Astrocyte (in vitro differentiated cells and primary cell): ENCODE measurements around the gene PLXNA3. TPM values are rescaled to one million over a fixed set of nuclear protein-coding genes. Genes with fewer than 3 reads are reported as not detected.
A peak's percentile ranks its signal among the peaks of the same experiment; 100 is the strongest.

Experiments
- DNase-seq: peaks from one replicate; pipeline ENCODE4 v3.0.0-alpha.2; 2010; ENCODE audit warnings: low read depth
- FAIRE-seq: peaks from 2 replicates; lab custom pipeline; 2011; peaks lifted over from hg19 to GRCh38; lab: Jason Lieb, UNC
- H2AFZ ChIP-seq: 2 replicates; pipeline ENCODE4 v1.6.0; 2012; ENCODE audit warnings: low read depth, low read length, inconsistent platforms
- H3K27ac ChIP-seq: 2 replicates; pipeline ENCODE4 v1.5.1; 2011; ENCODE audit warnings: low read depth, low read length, inconsistent platforms
- H3K27me3 ChIP-seq: 2 replicates; pipeline ENCODE4 v1.6.0; 2011; ENCODE audit warnings: low read length, inconsistent platforms; ENCODE audit not compliant: insufficient read depth
- H3K36me3 ChIP-seq: 2 replicates; pipeline ENCODE4 v1.5.1; 2011; ENCODE audit warnings: low read length, inconsistent platforms; ENCODE audit not compliant: insufficient read depth
- H3K4me1 ChIP-seq: 2 replicates; pipeline ENCODE4 v1.5.1; 2011; ENCODE audit warnings: low read length, inconsistent platforms; ENCODE audit not compliant: insufficient read depth
- H3K4me2 ChIP-seq: 2 replicates; pipeline ENCODE4 v1.6.0; 2012; ENCODE audit warnings: low read length, inconsistent platforms
- H3K4me3 ChIP-seq: 2 replicates; pipeline ENCODE4 v1.5.1; 2011; ENCODE audit warnings: low read depth, mild to moderate bottlenecking, low read length, inconsistent platforms; ENCODE audit not compliant: insufficient read depth
- H3K79me2 ChIP-seq: 2 replicates; pipeline ENCODE4 v1.6.0; 2012; ENCODE audit warnings: mild to moderate bottlenecking, low read length, inconsistent platforms; ENCODE audit not compliant: insufficient read depth
- H3K9ac ChIP-seq: 2 replicates; pipeline ENCODE4 v1.6.0; 2012; ENCODE audit warnings: mild to moderate bottlenecking, low read length, inconsistent platforms
- H3K9me3 ChIP-seq: 2 replicates; pipeline ENCODE4 v1.5.1; 2012; ENCODE audit warnings: low read depth, mild to moderate bottlenecking, low read length, inconsistent platforms; ENCODE audit not compliant: insufficient read depth
- H4K20me1 ChIP-seq: 2 replicates; pipeline ENCODE4 v1.6.0; 2012; ENCODE audit warnings: low read length, inconsistent platforms; ENCODE audit not compliant: insufficient read depth
- H3K27ac Mint-ChIP-seq: one replicate; pipeline ENCODE4 v1.8.0; 2021; ENCODE audit warnings: mild to moderate bottlenecking, mixed read lengths; ENCODE audit not compliant: unreplicated experiment
- H3K27me3 Mint-ChIP-seq: one replicate; pipeline ENCODE4 v1.8.0; 2021; ENCODE audit warnings: low read depth, mixed read lengths; ENCODE audit not compliant: unreplicated experiment
- H3K36me3 Mint-ChIP-seq: one replicate; pipeline ENCODE4 v1.8.0; 2021; ENCODE audit warnings: low read depth, mixed read lengths; ENCODE audit not compliant: unreplicated experiment
- H3K4me1 Mint-ChIP-seq: one replicate; pipeline ENCODE4 v1.8.0; 2021; ENCODE audit warnings: low read depth, mixed read lengths; ENCODE audit not compliant: unreplicated experiment
- H3K4me3 Mint-ChIP-seq: one replicate; pipeline ENCODE4 v1.8.0; 2021; ENCODE audit warnings: mild to moderate bottlenecking, moderate library complexity, mixed read lengths; ENCODE audit not compliant: unreplicated experiment
- H3K9me3 Mint-ChIP-seq: one replicate; pipeline ENCODE4 v1.8.0; 2021; ENCODE audit warnings: mild to moderate bottlenecking, mixed read lengths; ENCODE audit not compliant: unreplicated experiment
- EZH2 ChIP-seq: IDR thresholded peaks from 2 replicates; pipeline ENCODE4 v1.6.1; 2012; ENCODE audit warnings: mild to moderate bottlenecking, low read length, inconsistent platforms; ENCODE audit not compliant: insufficient read depth
- total RNA-seq: library from RNA; stranded (reverse); gene quantifications from 2 replicates; pipeline ENCODE4 v1.2.1, GENCODE V29; 2021
- TF ChIP-seq, protein P1 (sequence below): IDR thresholded peaks from 2 replicates; pipeline ENCODE4 v1.5.1; 2011; ENCODE audit warnings: low read depth, mild to moderate bottlenecking, inconsistent platforms, low read length, moderate library complexity; ENCODE audit not compliant: insufficient read depth

The PLXNA3 gene
- total RNA-seq, 1 donor from 2014 or later: 117 TPM

DNA sequence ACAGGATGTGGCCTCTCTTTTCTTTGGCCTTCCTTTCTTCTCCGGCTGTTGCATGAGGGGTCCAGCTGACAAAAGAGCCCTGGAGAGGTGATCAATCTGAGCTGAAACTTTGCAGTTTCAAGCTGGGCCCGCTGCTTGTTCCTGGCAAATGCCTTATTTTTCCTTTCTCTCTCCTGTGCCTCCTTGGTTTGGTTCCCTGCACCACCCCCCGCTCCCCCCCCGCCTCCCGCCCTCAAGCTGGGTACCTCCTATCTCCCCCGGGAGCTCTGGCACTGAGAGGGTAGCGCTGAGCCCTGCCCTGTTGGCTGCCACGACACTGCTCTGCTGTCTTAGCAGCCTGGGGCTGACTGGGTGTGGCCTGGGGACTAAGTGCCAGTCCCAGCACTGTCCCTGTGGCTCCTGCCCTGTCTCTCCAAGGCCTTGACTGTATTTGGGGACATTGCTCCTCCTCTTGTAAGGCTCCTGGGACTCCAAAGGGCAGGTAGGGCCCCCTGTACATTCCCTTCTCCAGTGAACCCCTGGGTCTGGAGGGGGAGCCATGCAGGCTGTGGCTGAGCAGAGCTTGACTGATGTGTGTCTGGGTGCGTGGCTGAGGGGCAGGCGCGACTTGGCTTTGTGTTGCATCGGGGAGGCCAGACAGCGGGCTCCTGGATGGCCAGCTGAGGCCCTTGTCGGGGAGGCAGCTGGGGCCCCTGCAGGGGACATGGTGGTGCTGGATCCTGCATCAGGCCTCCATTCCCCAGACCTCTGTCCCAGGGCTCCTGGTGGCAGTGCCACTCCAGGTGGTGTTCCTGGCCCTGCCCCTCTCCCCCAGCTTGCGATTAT is 1.1 kb downstream of the PLXNA3 start:
- H3K4me1 ChIP-seq: peaks cover 4% of the 10 kb centered on the region
- Mint-ChIP-seq H3K36me3 (peaks cover 5% of the 10 kb centered on the region), H3K4me1 (no peaks in the 10 kb centered on the region), H3K9me3 (peaks cover 2% of the 10 kb centered on the region), H3K27me3 (no peaks in the 10 kb centered on the region), H3K4me3 (peak overlapping the region; percentile 88), H3K27ac (peak overlapping the region; percentile 53)
- peak overlapping the region; percentile 81 for H3K9ac ChIP-seq
- peak overlapping the region; percentile 81 for H3K4me3 ChIP-seq
- H3K27me3 ChIP-seq: no peaks in the 10 kb centered on the region
- FAIRE-seq (peak; percentile 9), DNase-seq (no peak)
- H3K79me2 ChIP-seq: peaks cover 50% of the 10 kb centered on the region
- H3K4me2 ChIP-seq: peak overlapping the region; percentile 91
- TF ChIP-seq, protein P1, sequence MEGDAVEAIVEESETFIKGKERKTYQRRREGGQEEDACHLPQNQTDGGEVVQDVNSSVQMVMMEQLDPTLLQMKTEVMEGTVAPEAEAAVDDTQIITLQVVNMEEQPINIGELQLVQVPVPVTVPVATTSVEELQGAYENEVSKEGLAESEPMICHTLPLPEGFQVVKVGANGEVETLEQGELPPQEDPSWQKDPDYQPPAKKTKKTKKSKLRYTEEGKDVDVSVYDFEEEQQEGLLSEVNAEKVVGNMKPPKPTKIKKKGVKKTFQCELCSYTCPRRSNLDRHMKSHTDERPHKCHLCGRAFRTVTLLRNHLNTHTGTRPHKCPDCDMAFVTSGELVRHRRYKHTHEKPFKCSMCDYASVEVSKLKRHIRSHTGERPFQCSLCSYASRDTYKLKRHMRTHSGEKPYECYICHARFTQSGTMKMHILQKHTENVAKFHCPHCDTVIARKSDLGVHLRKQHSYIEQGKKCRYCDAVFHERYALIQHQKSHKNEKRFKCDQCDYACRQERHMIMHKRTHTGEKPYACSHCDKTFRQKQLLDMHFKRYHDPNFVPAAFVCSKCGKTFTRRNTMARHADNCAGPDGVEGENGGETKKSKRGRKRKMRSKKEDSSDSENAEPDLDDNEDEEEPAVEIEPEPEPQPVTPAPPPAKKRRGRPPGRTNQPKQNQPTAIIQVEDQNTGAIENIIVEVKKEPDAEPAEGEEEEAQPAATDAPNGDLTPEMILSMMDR: no peak
- TF ChIP-seq EZH2: no peak
- H3K9me3 ChIP-seq: no peaks in the 10 kb centered on the region
- no peaks in the 10 kb centered on the region for H3K36me3 ChIP-seq
- H4K20me1 ChIP-seq: peaks cover 45% of the 10 kb centered on the region
- no peak overlapping the region for H2AFZ ChIP-seq
- no peak overlapping the region for H3K27ac ChIP-seq

DNA sequence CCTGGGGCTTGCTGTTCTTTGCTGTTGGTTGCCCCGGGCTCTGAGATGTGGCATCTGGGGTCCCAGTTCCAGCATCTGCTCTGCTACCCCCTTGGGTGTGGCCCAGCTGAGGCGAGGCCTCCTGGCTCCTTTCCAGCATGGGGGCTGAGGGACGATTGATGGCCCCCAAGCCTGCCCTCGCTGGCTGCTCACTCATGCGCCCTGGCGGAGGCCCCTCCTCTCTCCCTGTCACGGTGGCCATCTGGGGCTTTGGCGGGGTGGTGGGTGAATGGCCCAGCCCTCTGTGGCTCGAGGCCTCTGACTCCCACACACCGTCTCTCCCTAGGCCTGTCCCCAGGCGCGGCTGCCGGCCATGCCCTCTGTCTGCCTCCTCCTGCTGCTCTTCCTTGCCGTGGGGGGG is 1.8 kb downstream of the PLXNA3 start:
- H3K27ac Mint-ChIP-seq: no peak overlapping the region

More for the DNA sequence above, 1.8 kb downstream of the PLXNA3 start:
- H3K36me3 Mint-ChIP-seq: no peaks in the 10 kb centered on the region
- Histone ChIP-seq H3K27me3 (no peaks in the 10 kb centered on the region), H4K20me1 (peaks cover 45% of the 10 kb centered on the region), H3K27ac (no peak overlapping the region), H3K9ac (peak overlapping the region; percentile 81), H3K9me3 (no peaks in the 10 kb centered on the region), H3K79me2 (peaks cover 50% of the 10 kb centered on the region), H3K4me3 (peak overlapping the region; percentile 81), H3K4me2 (peak overlapping the region; percentile 91), H3K36me3 (no peaks in the 10 kb centered on the region), H2AFZ (no peak overlapping the region), H3K4me1 (peaks cover 4% of the 10 kb centered on the region)
- TF ChIP-seq EZH2: no peak
- TF ChIP-seq, protein P1: no peak
- FAIRE-seq (no peak), DNase-seq (no peak)
- no peaks in the 10 kb centered on the region for H3K9me3 Mint-ChIP-seq
- no peaks in the 10 kb centered on the region for H3K27me3 Mint-ChIP-seq
- H3K4me1 Mint-ChIP-seq: no peaks in the 10 kb centered on the region
- H3K4me3 Mint-ChIP-seq: peak overlapping the region; percentile 88
